ENCODE results near the gene PLK5.

PLK5 gene

GRCh38 chr19:1556390-1557070 lies 32.7 kb downstream of the PLK5 start:
- DNase-seq, result no peak

GRCh38 chr19:1558552-1558951 lies 34.7 kb downstream of the PLK5 start:
- no peak for DNase-seq

GRCh38 chr19:1560286-1560882 lies 36.5 kb downstream of the PLK5 start:
- no peak for DNase-seq

- DNase-seq, result no peak
These were observed 37.5 kb downstream of the PLK5 start for GRCh38 chr19:1561236-1561842.

GRCh38 chr19:1563251-1563650 lies 39.4 kb downstream of the PLK5 start:
- DNase-seq, result no peak

GRCh38 chr19:1566392-1567115 lies 42.7 kb downstream of the PLK5 start:
- no peak for DNase-seq

GRCh38 chr19:1567116-1567847 lies 43.4 kb downstream of the PLK5 start:
- DNase-seq, result no peak

- DNase-seq, result no peak
These were observed 44.0 kb downstream of the PLK5 start for GRCh38 chr19:1567848-1568227.

- DNase-seq, result peak; percentile 85
These were observed 44.6 kb downstream of the PLK5 start, which contains the start of gene MEX3D for GRCh38 chr19:1568320-1569019. Gene MEX3D (minus strand): TSS chr19:1568325. CDS start chr19:1568058, 267 bp downstream.

- DNase-seq, result no peak
These were observed 46.1 kb downstream of the PLK5 start for GRCh38 chr19:1569997-1570396.

GRCh38 chr19:1570836-1571235 lies 47.0 kb downstream of the PLK5 start:
- no peak for DNase-seq

GRCh38 chr19:1571358-1571757 lies 47.5 kb downstream of the PLK5 start:
- no peak for DNase-seq

- DNase-seq, result no peak
These were observed 48.9 kb downstream of the PLK5 start for GRCh38 chr19:1572795-1573194.

- no peak for DNase-seq
These were observed 50.7 kb downstream of the PLK5 start for GRCh38 chr19:1574354-1575136.

- no peak for DNase-seq
These were observed 51.7 kb downstream of the PLK5 start for GRCh38 chr19:1575323-1576241.

- DNase-seq, result no peak
These were observed 52.6 kb downstream of the PLK5 start for GRCh38 chr19:1576242-1577089.

GRCh38 chr19:1577090-1577928 lies 53.4 kb downstream of the PLK5 start:
- DNase-seq, result no peak

- DNase-seq, result no peak
These were observed 54.2 kb downstream of the PLK5 start for GRCh38 chr19:1577929-1578618.
